ENCODE data around the gene EGR2.

- TF ChIP-seq ESRRA (IDR thresholded peaks at IDR 0.05; ENCODE audit: borderline replicate concordance, low read length) (no peak), PBX3 (IDR thresholded peaks at IDR 0.05) (no peak), POLR2AphosphoS2 (conservative IDR thresholded peaks at IDR 0.05; ENCODE audit: low read length) (no peak), POLR2A (IDR thresholded peaks at IDR 0.05; ENCODE audit: low read length) (no peak), CTCF (IDR thresholded peaks at IDR 0.05) (no peak), USF2 (IDR thresholded peaks at IDR 0.05) (no peak), ELK1 (IDR thresholded peaks at IDR 0.05; ENCODE audit: low read depth, low read length) (no peak), CEBPB (IDR thresholded peaks at IDR 0.05) (no peak), E2F6 (IDR thresholded peaks at IDR 0.05; ENCODE audit: borderline replicate concordance, low read depth) (no peak), HDAC2 (IDR thresholded peaks at IDR 0.05) (no peak), NR3C1 (IDR thresholded peaks at IDR 0.05) (no peak)
Measured at GRCh38 chr10:62794306-62794705, 21.9 kb downstream of the EGR2 start.
